BE2C (cell line): ENCODE measurements around the gene COL15A1.

Source experiments
- DNase-seq: peaks from one replicate; pipeline ENCODE4 v3.0.0-alpha.2; 2020
- H3K27me3 ChIP-seq: fragments of 250-450 bp; sonication (Bioruptor Pico); 2 replicates; pipeline ENCODE4 v1.5.1; 2020; ENCODE audit warnings: mild to moderate bottlenecking
- H3K36me3 ChIP-seq: fragments of 250-450 bp; sonication (Bioruptor Pico); 2 replicates; pipeline ENCODE4 v1.5.1; 2020; ENCODE audit warnings: mild to moderate bottlenecking
- H3K4me1 ChIP-seq: fragments of 250-450 bp; sonication (Bioruptor Pico); 2 replicates; pipeline ENCODE4 v1.5.1; 2020
- H3K4me3 ChIP-seq: 2 replicates; pipeline ENCODE4 v1.5.1; 2011; ENCODE audit warnings: low read depth, low read length
- H3K9me3 ChIP-seq: fragments of 250-450 bp; sonication (Bioruptor Pico); 2 replicates; pipeline ENCODE4 v1.5.1; 2020
- CTCF ChIP-seq: IDR thresholded peaks from 2 replicates; pipeline ENCODE4 v1.5.1; 2012; ENCODE audit warnings: mild to moderate bottlenecking, low read depth, low read length

Gene COL15A1

GRCh38 chr9:98968601-98969337, 25.1 kb downstream of the COL15A1 start:
- Histone ChIP-seq H3K36me3 (no peaks in the 10 kb centered on the region), H3K9me3 (no peaks in the 10 kb centered on the region), H3K27me3 (no peaks in the 10 kb centered on the region), H3K4me3 (no peak overlapping the region), H3K4me1 (no peaks in the 10 kb centered on the region)
- no peak for DNase-seq
- no peak for TF ChIP-seq CTCF

- no peak overlapping the region for H3K4me3 ChIP-seq
- H3K4me1 ChIP-seq = no peaks in the 10 kb centered on the region
- H3K9me3 ChIP-seq = no peaks in the 10 kb centered on the region
- H3K36me3 ChIP-seq = no peaks in the 10 kb centered on the region
- no peak for TF ChIP-seq CTCF
- peaks cover 4% of the 10 kb centered on the region for H3K27me3 ChIP-seq
- no peak for DNase-seq
Observed at GRCh38 chr9:98970532-98971041, 26.9 kb downstream of the COL15A1 start.

- no peaks in the 10 kb centered on the region for H3K4me1 ChIP-seq
- no peak overlapping the region for H3K4me3 ChIP-seq
- no peak for TF ChIP-seq CTCF
- no peaks in the 10 kb centered on the region for H3K36me3 ChIP-seq
- DNase-seq = no peak
- H3K27me3 ChIP-seq = peaks cover 5% of the 10 kb centered on the region
- no peaks in the 10 kb centered on the region for H3K9me3 ChIP-seq
Observed at GRCh38 chr9:98971168-98971914, 27.6 kb downstream of the COL15A1 start.

GRCh38 chr9:98971915-98972223, 28.2 kb downstream of the COL15A1 start:
- H3K4me1 ChIP-seq = no peaks in the 10 kb centered on the region
- H3K36me3 ChIP-seq = no peaks in the 10 kb centered on the region
- H3K9me3 ChIP-seq = no peaks in the 10 kb centered on the region
- no peak for DNase-seq
- no peak overlapping the region for H3K4me3 ChIP-seq
- peaks cover 5% of the 10 kb centered on the region for H3K27me3 ChIP-seq
- TF ChIP-seq CTCF = no peak

GRCh38 chr9:98972716-98973115, 29.0 kb downstream of the COL15A1 start:
- no peaks in the 10 kb centered on the region for H3K4me1 ChIP-seq
- no peak overlapping the region for H3K4me3 ChIP-seq
- peaks cover 5% of the 10 kb centered on the region for H3K27me3 ChIP-seq
- H3K9me3 ChIP-seq = no peaks in the 10 kb centered on the region
- no peaks in the 10 kb centered on the region for H3K36me3 ChIP-seq
- DNase-seq = no peak
- no peak for TF ChIP-seq CTCF

GRCh38 chr9:98973171-98973570, 29.5 kb downstream of the COL15A1 start:
- H3K4me3 ChIP-seq = no peak overlapping the region
- no peaks in the 10 kb centered on the region for H3K9me3 ChIP-seq
- H3K36me3 ChIP-seq = no peaks in the 10 kb centered on the region
- H3K4me1 ChIP-seq = no peaks in the 10 kb centered on the region
- peaks cover 5% of the 10 kb centered on the region for H3K27me3 ChIP-seq
- DNase-seq = no peak
- TF ChIP-seq CTCF = no peak
